H1 (cell line): ENCODE measurements around the gene PLD5. TPM values are rescaled to one million over a fixed set of nuclear protein-coding genes. Genes with fewer than 3 reads are reported as not detected.
A peak's percentile ranks its signal among the peaks of the same experiment; 100 is the strongest.

Experiments used
- CTCF ChIA-PET: fragments of 300-600 bp; sonication (Branson Sonifier 250); formaldehyde crosslinking; loops from one replicate; lab custom pipeline; 2021; ENCODE audit not compliant: partially characterized antibody; lab: Charles Lee
- POLR2A ChIA-PET: fragments of 300-600 bp; sonication (Branson Sonifier 250); formaldehyde crosslinking; loops from one replicate; lab custom pipeline; 2021; ENCODE audit warnings: inconsistent platforms; ENCODE audit not compliant: partially characterized antibody; lab: Charles Lee
- DNase-seq, 2 experiments: peaks; one replicate each; pipeline versions ENCODE4 v3.0.0 to v3.0.0-alpha.2; 2010 to 2022; ENCODE audit warnings: low spot score in 2 of 2, low read depth in 1 of 2, mixed read lengths in 1 of 2
- FAIRE-seq: peaks from 2 replicates; lab custom pipeline; 2011; peaks lifted over from hg19 to GRCh38; lab: Jason Lieb, UNC
- H2AFZ ChIP-seq: 2 replicates; pipeline ENCODE4 v1.8.1; 2012; ENCODE audit warnings: low read length, inconsistent platforms
- H2AK5ac ChIP-seq: 2 replicates; pipeline ENCODE4 v1.6.1; 2013; ENCODE audit warnings: low read depth, low read length
- H2BK120ac ChIP-seq: replicated peaks from 2 replicates; pipeline ENCODE3; 2013; ENCODE audit warnings: low read depth, low read length, inconsistent platforms
- H2BK12ac ChIP-seq: 2 replicates; pipeline ENCODE4 v1.6.1; 2013; ENCODE audit warnings: low read depth, low read length
- H2BK15ac ChIP-seq: 2 replicates; pipeline ENCODE4 v1.6.1; 2013; ENCODE audit warnings: low read length
- H2BK20ac ChIP-seq: 2 replicates; pipeline ENCODE4 v1.6.1; 2013; ENCODE audit warnings: low read length
- H2BK5ac ChIP-seq: 2 replicates; pipeline ENCODE4 v1.6.1; 2013; ENCODE audit warnings: low read depth, low read length
- H3K14ac ChIP-seq: 2 replicates; pipeline ENCODE4 v1.6.1; 2013; ENCODE audit warnings: inconsistent platforms; ENCODE audit not compliant: insufficient read length
- H3K18ac ChIP-seq: 2 replicates; pipeline ENCODE4 v1.6.1; 2013; ENCODE audit warnings: low read length; ENCODE audit errors: extremely low read depth
- H3K23ac ChIP-seq: 2 replicates; pipeline ENCODE4 v1.6.1; 2013; ENCODE audit warnings: inconsistent platforms; ENCODE audit not compliant: insufficient read length
- H3K23me2 ChIP-seq: 2 replicates; pipeline ENCODE4 v1.6.1; 2013; ENCODE audit warnings: low read depth, low read length
- H3K27ac ChIP-seq: 2 replicates; pipeline ENCODE4 v1.6.1; 2011; ENCODE audit warnings: low read depth, low read length, inconsistent platforms
- H3K27me3 ChIP-seq, 4 experiments: replicated peaks in 1 of 4; 1 replicate in 1 of 4; 2 replicates in 3 of 4; pipeline versions ENCODE4 v1.6.1 to v1.8.1; 2011 to 2013; ENCODE audit warnings: low read length in 3 of 4, mild to moderate bottlenecking in 3 of 4, inconsistent platforms in 2 of 4, mixed read lengths in 2 of 4, moderate library complexity in 1 of 4; ENCODE audit not compliant: control insufficient read depth in 3 of 4, insufficient read depth in 3 of 4; ENCODE audit errors: extremely low read depth in 1 of 4
- H3K36me3 ChIP-seq, 4 experiments: 2 replicates each; pipeline versions ENCODE4 v1.6.1 to v1.8.1; 2011 to 2013; ENCODE audit warnings: mild to moderate bottlenecking in 4 of 4, low read length in 3 of 4, moderate library complexity in 2 of 4, control low read depth in 1 of 4, inconsistent platforms in 1 of 4; ENCODE audit not compliant: insufficient read depth in 4 of 4, control insufficient read depth in 2 of 4
- H3K4ac ChIP-seq: replicated peaks from 2 replicates; pipeline ENCODE3; 2013; ENCODE audit warnings: low read length, low read depth, mixed read lengths, inconsistent platforms; ENCODE audit not compliant: insufficient read length
- H3K4me1 ChIP-seq, 4 experiments: replicated peaks in 1 of 4; 1 replicate in 1 of 4; 2 replicates in 3 of 4; pipeline versions ENCODE4 v1.6.1 to v1.8.1; 2011 to 2013; ENCODE audit warnings: low read length in 3 of 4, inconsistent platforms in 2 of 4, mixed read lengths in 1 of 4; ENCODE audit not compliant: insufficient read depth in 4 of 4, control insufficient read depth in 3 of 4
- H3K4me2 ChIP-seq, 2 experiments: 2 replicates each; pipeline versions ENCODE4 v1.6.1 to v1.8.1; 2011 to 2013; ENCODE audit warnings: low read depth in 2 of 2, low read length in 2 of 2, control low read depth in 1 of 2, inconsistent platforms in 1 of 2, mild to moderate bottlenecking in 1 of 2; ENCODE audit not compliant: insufficient read depth in 1 of 2
- H3K4me3 ChIP-seq, 4 experiments: fragments of 200-600, 300-600 bp in 1 of 4; sonication (generic), shearing (Covaris generic), sonication (Bioruptor Twin) in 1 of 4; 2 replicates each; pipeline versions ENCODE4 v1.5.1 to v1.8.1; 2011 to 2016; ENCODE audit warnings: low read length in 4 of 4, low read depth in 3 of 4, control low read depth in 2 of 4, inconsistent platforms in 2 of 4, mild to moderate bottlenecking in 2 of 4, mixed read lengths in 1 of 4, moderate library complexity in 1 of 4; ENCODE audit not compliant: insufficient read depth in 2 of 4; ENCODE audit errors: extremely low read depth in 1 of 4
- H3K56ac ChIP-seq: replicated peaks from 2 replicates; pipeline ENCODE3; 2013; ENCODE audit warnings: low read depth, mild to moderate bottlenecking, mixed read lengths, low read length, inconsistent platforms; ENCODE audit not compliant: insufficient read length
- H3K79me1 ChIP-seq: 2 replicates; pipeline ENCODE4 v1.6.1; 2013; ENCODE audit warnings: low read depth, low read length, control low read depth
- H3K79me2 ChIP-seq, 2 experiments: 2 replicates each; pipeline versions ENCODE4 v1.6.1 to v1.8.1; 2012 to 2013; ENCODE audit warnings: low read length in 2 of 2, mild to moderate bottlenecking in 2 of 2, inconsistent platforms in 1 of 2; ENCODE audit not compliant: insufficient read depth in 2 of 2, control insufficient read depth in 1 of 2
- H3K9ac ChIP-seq, 4 experiments: replicated peaks in 1 of 4; 1 replicate in 1 of 4; 2 replicates in 3 of 4; pipeline versions ENCODE4 v1.6.1 to v1.8.1; 2011 to 2013; ENCODE audit warnings: low read depth in 3 of 4, low read length in 3 of 4, control low read depth in 2 of 4, mild to moderate bottlenecking in 2 of 4, moderate library complexity in 2 of 4, inconsistent platforms in 1 of 4; ENCODE audit errors: extremely low read depth in 1 of 4
- H3K9me3 ChIP-seq, 2 experiments: 2 replicates each; pipeline versions ENCODE4 v1.6.1 to v1.8.1; 2012 to 2013; ENCODE audit warnings: mild to moderate bottlenecking in 2 of 2, moderate library complexity in 2 of 2, control low read depth in 1 of 2, inconsistent platforms in 1 of 2, low read depth in 1 of 2, low read length in 1 of 2, mixed read lengths in 1 of 2; ENCODE audit not compliant: insufficient read depth in 2 of 2
- H4K20me1 ChIP-seq, 2 experiments: replicated peaks in 1 of 2; 2 replicates each; pipeline versions ENCODE3 to v1.8.1; 2011 to 2013; ENCODE audit warnings: inconsistent platforms in 2 of 2, low read length in 2 of 2, mild to moderate bottlenecking in 1 of 2; ENCODE audit not compliant: insufficient read depth in 2 of 2, control insufficient read depth in 1 of 2
- H4K5ac ChIP-seq: 2 replicates; pipeline ENCODE4 v1.6.1; 2013; ENCODE audit warnings: low read length, low read depth, mixed read lengths, inconsistent platforms; ENCODE audit not compliant: insufficient read length
- H4K8ac ChIP-seq: 2 replicates; pipeline ENCODE4 v1.8.0; 2013; ENCODE audit warnings: mild to moderate bottlenecking, moderate library complexity, low read length, inconsistent platforms; ENCODE audit not compliant: insufficient read depth; ENCODE audit errors: extremely low read depth
- H4K91ac ChIP-seq: replicated peaks from 2 replicates; pipeline ENCODE3; 2013; ENCODE audit warnings: low read length, mixed read lengths, inconsistent platforms; ENCODE audit not compliant: insufficient read length
- BACH1 ChIP-seq: IDR thresholded peaks from 2 replicates; pipeline ENCODE4 v1.6.1; 2012; ENCODE audit warnings: low read length, improper control_type of control experiment
- EGR1 ChIP-seq: IDR thresholded peaks from 2 replicates; pipeline ENCODE4 v1.6.1; 2011; ENCODE audit warnings: low read depth, low read length, borderline replicate concordance
- GTF2F1 ChIP-seq: IDR thresholded peaks from 2 replicates; pipeline ENCODE4 v1.6.1; 2012; ENCODE audit warnings: low read depth, low read length, improper control_type of control experiment, borderline replicate concordance
- JUN ChIP-seq: IDR thresholded peaks from 2 replicates; pipeline ENCODE4 v1.6.1; 2011; ENCODE audit warnings: low read depth, mild to moderate bottlenecking, improper control_type of control experiment, low read length
- JUND ChIP-seq: IDR thresholded peaks from 2 replicates; pipeline ENCODE4 v1.6.1; 2011; ENCODE audit warnings: mild to moderate bottlenecking, improper control_type of control experiment, low read length
- NANOG ChIP-seq: IDR thresholded peaks from 2 replicates; pipeline ENCODE4 v1.6.1; 2011; ENCODE audit warnings: low read length, low read depth, mild to moderate bottlenecking, inconsistent platforms; ENCODE audit not compliant: insufficient read depth, poor library complexity, severe bottlenecking
- POU5F1 ChIP-seq: IDR thresholded peaks from 2 replicates; pipeline ENCODE4 v1.6.1; 2011; ENCODE audit warnings: low read depth, mild to moderate bottlenecking, low read length, moderate library complexity
- RAD21 ChIP-seq, 2 experiments: IDR thresholded peaks in 1 of 2; conservative IDR thresholded peaks in 1 of 2; 2 replicates each; pipeline ENCODE4 v1.6.1; 2011; ENCODE audit warnings: low read depth in 2 of 2, low read length in 2 of 2, improper control_type of control experiment in 1 of 2, inconsistent platforms in 1 of 2, mild to moderate bottlenecking in 1 of 2, moderate library complexity in 1 of 2
- SIX5 ChIP-seq: IDR thresholded peaks from 2 replicates; pipeline ENCODE4 v1.6.1; 2011; ENCODE audit warnings: mild to moderate bottlenecking, low read depth, low read length
- SRF ChIP-seq: IDR thresholded peaks from 2 replicates; pipeline ENCODE4 v1.6.1; 2011; ENCODE audit warnings: mild to moderate bottlenecking, low read depth, low read length, moderate library complexity
- TBP ChIP-seq: IDR thresholded peaks from 2 replicates; pipeline ENCODE4 v1.6.1; 2011; ENCODE audit warnings: low read depth, low read length, improper control_type of control experiment
- TCF12 ChIP-seq: IDR thresholded peaks from 2 replicates; pipeline ENCODE4 v1.6.1; 2011; ENCODE audit warnings: low read depth, mild to moderate bottlenecking, low read length
- WGBS, 2 experiments: shearing (Covaris generic) in 1 of 2; methylation state at CpG; one replicate each; pipeline versions ENCODE4 v1.1.6 to v1.1.7; 2013 to 2015; ENCODE audit warnings: low lambda C conversion rate in 2 of 2, mixed read lengths in 2 of 2, inconsistent platforms in 1 of 2, low coverage in 1 of 2, missing lambda C conversion rate in 1 of 2; ENCODE audit not compliant: insufficient replicate concordance in 2 of 2, insufficient coverage in 1 of 2, insufficient read length in 1 of 2; ENCODE audit errors: extremely low coverage in 1 of 2, missing lambda C conversion rate in 1 of 2; 5-methylcytosine and 5-hydroxymethylcytosine counted together
- polyA plus RNA-seq, 7 experiments: library from polyadenylated mRNA; depleted of rRNA in 3 of 7; stranded (reverse) in 5 of 7; unstranded in 2 of 7; fragments of >200 nt in 5 of 7; fragments of 200-250 nt in 2 of 7; gene quantifications; 1 replicate in 5 of 7; 2 replicates in 1 of 7; 4 replicates in 1 of 7; pipeline versions ENCODE4 v1.2.1 to v1.2.3, GENCODE V29; 2011 to 2013; ENCODE audit warnings: missing spikeins in 2 of 7, mixed read lengths in 2 of 7
- total RNA-seq: library from RNA; stranded (reverse); fragmentation: NEBNext Ultra II Directional; extraction: Animal tissue kit (Norgen Biotek cat#: 25700); gene quantifications from 2 replicates; pipeline ENCODE4 v1.2.1, GENCODE V29; 2021
- TF ChIP-seq, protein P1 (sequence below): IDR thresholded peaks from 2 replicates; pipeline ENCODE4 v1.6.1; 2011; ENCODE audit warnings: low read depth, mild to moderate bottlenecking, low read length; ENCODE audit not compliant: insufficient read depth

The PLD5 gene
- total and polyA plus RNA-seq, 2 of the 8 experiments (the other 6 are each of a cell fraction or from before 2014, with no cell fraction given) = 0.86 to 8.5 TPM

- H2AK5ac ChIP-seq = no peak overlapping the region
- H3K4me3 ChIP-seq = no peak overlapping the region
- H2BK12ac ChIP-seq = no peak overlapping the region
- ChIA-PET POLR2A (no interaction called here), CTCF (interaction anchor here (0.8 kb wide), 1 partner anchor 55 kb away, joined by 3 read pairs; no protein-coding TSS in a partner anchor)
- H3K36me3 ChIP-seq = no peaks in the 10 kb centered on the region
- H3K14ac ChIP-seq = no peak overlapping the region
- H3K4me2 ChIP-seq = no peak overlapping the region
- no peak overlapping the region for H3K56ac ChIP-seq
- FAIRE-seq (no peak), DNase-seq (no peak)
- no peak overlapping the region for H4K91ac ChIP-seq
- no peak overlapping the region for H3K23ac ChIP-seq
- H3K79me1 ChIP-seq = no peaks in the 10 kb centered on the region
- H3K9ac ChIP-seq = no peak overlapping the region
- no peak overlapping the region for H4K5ac ChIP-seq
- 88% methylated on average over 11 of the region's 11 CpGs; no CpG with 5 or more reads in 1 of the 2 experiments for WGBS, 2 experiments
- 0 out of 2 replicates have a peak overlapping the region, but pooled peaks have one; percentile 53 for H2BK15ac ChIP-seq
- no peak overlapping the region for H2AFZ ChIP-seq
- no peaks in the 10 kb centered on the region for H3K23me2 ChIP-seq
- H2BK5ac ChIP-seq = no peak overlapping the region
- TF ChIP-seq BACH1 (no peak), SRF (no peak), JUND (no peak), JUN (no peak), RAD21 (IDR thresholded peaks at IDR 0.05 in 1 of 2, conservative IDR thresholded peaks at IDR 0.05 in 1 of 2; ENCODE audit: low read depth in 2 of 2, low read length in 2 of 2) (no peak), SIX5 (no peak), EGR1 (no peak), GTF2F1 (no peak), TBP (no peak), TCF12 (no peak), NANOG (no peak), POU5F1 (no peak)
- TF ChIP-seq, protein P1, sequence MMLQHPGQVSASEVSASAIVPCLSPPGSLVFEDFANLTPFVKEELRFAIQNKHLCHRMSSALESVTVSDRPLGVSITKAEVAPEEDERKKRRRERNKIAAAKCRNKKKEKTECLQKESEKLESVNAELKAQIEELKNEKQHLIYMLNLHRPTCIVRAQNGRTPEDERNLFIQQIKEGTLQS = no peak
- no peak overlapping the region for H2BK120ac ChIP-seq
- no peak overlapping the region for H2BK20ac ChIP-seq
- H3K4ac ChIP-seq = no peak overlapping the region
- no peaks in the 10 kb centered on the region for H3K79me2 ChIP-seq
- no peaks in the 10 kb centered on the region for H4K20me1 ChIP-seq
- H3K27me3 ChIP-seq = no peaks in the 10 kb centered on the region; a peak in 1 of 7 replicates
- H3K4me1 ChIP-seq = peaks cover 0 to 2% (median 0%) of the 10 kb centered on the region in 4 experiments; a peak in 1 of 7 replicates
- H4K8ac ChIP-seq = no peak overlapping the region
- H3K9me3 ChIP-seq = no peaks in the 10 kb centered on the region; a peak in 1 of 4 replicates
- no peak overlapping the region for H3K18ac ChIP-seq
- H3K27ac ChIP-seq = no peak overlapping the region
Observed at GRCh38 chr1:242059976-242060375, 464.5 kb downstream of the PLD5 start.
